Bone marrow (tissue), 2 donors: Measurements from ENCODE around the gene CENPX.

Experiments
- DNase-seq, 2 donors: peaks; one replicate each; lab custom pipeline; 2025; lab: John Stamatoyannopoulos, UW

The CENPX gene

GRCh38 chr17:82023447-82024241 is 966 bp upstream of the CENPX start:
- DNase-seq, result no peak

- DNase-seq, result peak; percentile 93 to 100
These were observed 336 bp upstream of the CENPX start, which contains the start of gene LRRC45 for GRCh38 chr17:82022981-82023446. TSS of gene LRRC45 (plus strand) at chr17:82023305. CDS start at chr17:82023644, 339 bp downstream.

- no peak for DNase-seq
These were observed 773 bp downstream of the CENPX start for GRCh38 chr17:82021900-82022309.

- peak; percentile 11 to 35 for DNase-seq
These were observed 1.4 kb downstream of the CENPX start for GRCh38 chr17:82021107-82021899.

- DNase-seq, result no peak
These were observed 2.0 kb downstream of the CENPX start for GRCh38 chr17:82020572-82021106.

GRCh38 chr17:82019690-82020571 is 2.7 kb downstream of the CENPX start:
- peak; percentile 10 to 16 for DNase-seq

- no peak for DNase-seq
These were observed 3.5 kb downstream of the CENPX start for GRCh38 chr17:82018989-82019689.

GRCh38 chr17:82018152-82018988 is 4.3 kb downstream of the CENPX start:
- DNase-seq, result no peak

- DNase-seq, result no peak
These were observed 5.0 kb downstream of the CENPX start for GRCh38 chr17:82017612-82018151.

- DNase-seq, result no peak
These were observed 5.7 kb downstream of the CENPX start for GRCh38 chr17:82016875-82017459.

- DNase-seq, result no peak
These were observed 6.4 kb downstream of the CENPX start for GRCh38 chr17:82016061-82016874.

- DNase-seq, result no peak
These were observed 7.2 kb downstream of the CENPX start for GRCh38 chr17:82015311-82015971.

- DNase-seq, result no peak
These were observed 7.7 kb downstream of the CENPX start for GRCh38 chr17:82014971-82015310.

- DNase-seq, result no peak
These were observed 8.2 kb downstream of the CENPX start for GRCh38 chr17:82014432-82014831.

- no peak for DNase-seq
These were observed 8.8 kb downstream of the CENPX start for GRCh38 chr17:82013772-82014321.

- no peak for DNase-seq
These were observed 9.3 kb downstream of the CENPX start for GRCh38 chr17:82013341-82013740.

GRCh38 chr17:82012640-82013295 is 9.9 kb downstream of the CENPX start:
- DNase-seq, result no peak
